ENCODE data around the gene RFX8.
A peak's percentile ranks its signal among the peaks of the same experiment; 100 is the strongest.

DNA sequence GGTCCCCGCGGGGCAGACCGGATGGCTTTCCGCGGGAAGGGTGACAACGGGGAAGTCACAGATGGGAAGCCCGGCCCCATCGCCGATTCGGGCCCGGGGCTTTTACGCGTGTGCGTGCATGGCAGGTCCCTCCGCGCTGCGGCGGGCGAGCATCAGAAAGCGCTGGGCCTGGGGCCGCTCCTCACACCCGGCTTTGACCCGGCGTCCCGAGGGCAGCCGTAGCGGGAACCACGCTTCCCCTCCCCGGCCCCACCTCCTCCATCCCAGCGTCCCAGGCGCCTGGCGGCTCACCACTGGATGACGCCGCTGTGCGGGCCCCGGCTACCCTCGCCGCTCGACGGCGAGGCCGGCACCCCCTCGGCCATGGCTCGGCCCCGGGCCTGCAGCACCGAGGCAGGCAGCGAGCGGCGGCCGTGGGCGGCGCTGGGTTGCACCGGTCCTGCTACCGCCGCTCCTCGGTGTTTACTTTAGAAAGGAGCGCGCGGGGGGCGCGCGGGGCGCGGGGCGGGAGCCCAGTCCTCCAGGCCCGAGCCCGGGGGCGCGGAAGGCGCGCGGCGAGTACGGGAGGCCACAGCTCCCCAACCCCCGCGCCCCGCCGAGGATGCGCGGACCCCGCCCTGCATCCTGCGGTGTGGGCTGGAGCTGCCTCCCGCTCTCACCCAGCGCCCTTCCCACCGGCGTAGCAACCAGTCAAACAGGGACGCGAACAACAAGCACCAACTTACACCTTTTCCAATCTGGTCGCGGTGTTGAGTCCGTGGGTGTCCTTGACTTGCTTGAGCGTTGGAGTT lies 806 bp downstream of the RFX8 start:
- TF ChIP-seq RFX5 (IDR thresholded peaks at IDR 0.05; ENCODE audit: borderline replicate concordance, low read depth, low read length) (no peak), NRF1 (IDR thresholded peaks at IDR 0.05; ENCODE audit: low read depth, low read length) (no peak), HDAC2 (IDR thresholded peaks at IDR 0.05; ENCODE audit: borderline replicate concordance in 1 of 2, low read depth in 2 of 2, low read length in 2 of 2) (no peak; a peak in 1 of 4 replicates), BCL11A (IDR thresholded peaks at IDR 0.05; ENCODE audit: low read depth in 2 of 2, low read length in 2 of 2) (no peak), CHD2 (IDR thresholded peaks at IDR 0.05; ENCODE audit: low read length) (no peak), RBBP5 (IDR thresholded peaks at IDR 0.05; ENCODE audit: borderline replicate concordance, low read depth, low read length) (peak; percentile 53; the same call in 1 of the 2 replicates), GTF2F1 (IDR thresholded peaks at IDR 0.05; ENCODE audit: borderline replicate concordance, low read depth, low read length) (no peak), SUZ12 (IDR thresholded peaks at IDR 0.05; ENCODE audit: low read length) (0 out of 2 replicates have a peak, but pooled peaks have one; percentile 21), CEBPB (IDR thresholded peaks at IDR 0.05; ENCODE audit: low read depth, low read length) (no peak), EZH2 (IDR thresholded peaks at IDR 0.05; ENCODE audit: low read depth, low read length, severe bottlenecking) (no peak), SIX5 (IDR thresholded peaks at IDR 0.05; ENCODE audit: low read depth, low read length) (no peak), PHF8 (conservative IDR thresholded peaks at IDR 0.05; ENCODE audit: low read depth, low read length) (peak; percentile 39; the same call in 1 of the 2 replicates)
- TF ChIP-seq, protein P1, sequence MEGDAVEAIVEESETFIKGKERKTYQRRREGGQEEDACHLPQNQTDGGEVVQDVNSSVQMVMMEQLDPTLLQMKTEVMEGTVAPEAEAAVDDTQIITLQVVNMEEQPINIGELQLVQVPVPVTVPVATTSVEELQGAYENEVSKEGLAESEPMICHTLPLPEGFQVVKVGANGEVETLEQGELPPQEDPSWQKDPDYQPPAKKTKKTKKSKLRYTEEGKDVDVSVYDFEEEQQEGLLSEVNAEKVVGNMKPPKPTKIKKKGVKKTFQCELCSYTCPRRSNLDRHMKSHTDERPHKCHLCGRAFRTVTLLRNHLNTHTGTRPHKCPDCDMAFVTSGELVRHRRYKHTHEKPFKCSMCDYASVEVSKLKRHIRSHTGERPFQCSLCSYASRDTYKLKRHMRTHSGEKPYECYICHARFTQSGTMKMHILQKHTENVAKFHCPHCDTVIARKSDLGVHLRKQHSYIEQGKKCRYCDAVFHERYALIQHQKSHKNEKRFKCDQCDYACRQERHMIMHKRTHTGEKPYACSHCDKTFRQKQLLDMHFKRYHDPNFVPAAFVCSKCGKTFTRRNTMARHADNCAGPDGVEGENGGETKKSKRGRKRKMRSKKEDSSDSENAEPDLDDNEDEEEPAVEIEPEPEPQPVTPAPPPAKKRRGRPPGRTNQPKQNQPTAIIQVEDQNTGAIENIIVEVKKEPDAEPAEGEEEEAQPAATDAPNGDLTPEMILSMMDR (IDR thresholded peaks at IDR 0.05; ENCODE audit: control extremely low read depth in 1 of 3, insufficient read depth in 1 of 3, low read depth in 1 of 3, low read length in 3 of 3): no peak
- TF ChIP-seq, protein P2, sequence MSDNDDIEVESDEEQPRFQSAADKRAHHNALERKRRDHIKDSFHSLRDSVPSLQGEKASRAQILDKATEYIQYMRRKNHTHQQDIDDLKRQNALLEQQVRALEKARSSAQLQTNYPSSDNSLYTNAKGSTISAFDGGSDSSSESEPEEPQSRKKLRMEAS (IDR thresholded peaks at IDR 0.05): peak; percentile 75

All from H1 (cell line).